ENCODE results near the gene CYP2A6.
"Not testable (repeated sequence)": the region's sequence is repeated elsewhere in the genome, so short reads cannot be mapped to it uniquely, and the experiment has no call there.

CYP2A6 gene

DNA sequence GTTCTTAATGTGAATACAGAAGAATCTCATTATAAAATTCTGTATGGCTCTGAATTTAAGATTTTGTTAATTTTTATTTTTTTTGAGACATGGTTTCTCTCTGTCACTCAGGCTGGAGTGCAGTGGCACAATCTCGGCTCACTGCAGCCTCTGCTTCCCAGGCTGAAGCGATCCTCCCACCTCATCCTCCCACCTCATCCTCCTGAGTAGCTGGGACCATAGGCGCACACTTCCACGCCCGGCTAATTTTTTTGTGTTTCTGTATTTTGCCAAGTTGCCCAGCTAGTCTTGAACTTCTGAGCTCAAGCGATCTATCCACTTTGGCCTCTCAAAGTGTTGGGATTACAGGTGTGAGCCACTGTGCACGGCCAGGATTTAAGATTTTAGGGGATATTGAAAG, 17.5 kb upstream of the CYP2A6 start:
- no peaks in the 10 kb centered on the region for H3K36me3 Mint-ChIP-seq (ENCODE audit: low read depth)
- H3K9me3 Mint-ChIP-seq = peaks cover 3% of the 10 kb centered on the region
- H3K4me1 Mint-ChIP-seq (ENCODE audit: low read depth) = no peaks in the 10 kb centered on the region
- H3K27me3 Mint-ChIP-seq = peaks cover 15% of the 10 kb centered on the region
- H3K4me3 Mint-ChIP-seq = no peak overlapping the region
- H3K27ac Mint-ChIP-seq = no peak overlapping the region

DNA sequence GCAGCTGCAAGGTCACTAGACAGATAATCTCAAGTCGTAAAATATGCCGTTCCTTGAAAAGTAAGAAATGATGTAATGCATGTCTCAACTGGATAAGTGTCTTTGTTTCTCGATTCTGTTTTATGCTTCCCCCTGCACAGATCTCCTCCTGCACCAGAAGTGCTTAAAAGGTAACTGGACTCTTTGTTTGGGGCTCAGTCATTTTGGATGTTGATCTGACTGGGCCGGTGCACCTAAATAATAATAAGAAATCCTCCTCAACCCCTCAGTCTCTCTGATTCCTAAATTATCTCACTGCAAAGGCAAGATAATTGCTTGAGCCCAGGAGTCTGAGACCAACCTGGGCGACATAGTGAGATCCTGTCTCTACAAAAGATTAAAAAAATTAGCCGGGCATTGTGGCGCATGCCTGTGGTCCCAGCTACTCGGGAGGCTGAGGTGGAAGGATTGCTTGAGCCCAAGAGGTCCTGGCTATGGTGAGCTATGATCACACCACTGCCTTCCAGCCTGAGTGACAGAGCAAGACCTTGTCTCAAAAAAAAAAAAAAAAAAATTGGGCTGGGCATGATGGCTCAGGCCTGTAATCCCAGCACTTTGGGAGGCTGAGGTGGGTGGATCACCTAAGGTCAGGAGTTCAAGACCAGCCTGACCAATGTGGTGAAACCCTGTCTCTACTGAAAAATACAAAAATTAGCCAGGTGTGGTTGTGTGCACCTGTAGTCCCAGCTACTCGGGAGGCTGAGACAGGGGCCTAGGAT, 14.7 kb upstream of the CYP2A6 start:
- H3K9me3 Mint-ChIP-seq; H3K4me1 Mint-ChIP-seq (ENCODE audit: low read depth); H3K36me3 Mint-ChIP-seq (ENCODE audit: low read depth); H3K27me3 Mint-ChIP-seq; H3K27ac Mint-ChIP-seq; H3K4me3 Mint-ChIP-seq: not testable (repeated sequence)

DNA sequence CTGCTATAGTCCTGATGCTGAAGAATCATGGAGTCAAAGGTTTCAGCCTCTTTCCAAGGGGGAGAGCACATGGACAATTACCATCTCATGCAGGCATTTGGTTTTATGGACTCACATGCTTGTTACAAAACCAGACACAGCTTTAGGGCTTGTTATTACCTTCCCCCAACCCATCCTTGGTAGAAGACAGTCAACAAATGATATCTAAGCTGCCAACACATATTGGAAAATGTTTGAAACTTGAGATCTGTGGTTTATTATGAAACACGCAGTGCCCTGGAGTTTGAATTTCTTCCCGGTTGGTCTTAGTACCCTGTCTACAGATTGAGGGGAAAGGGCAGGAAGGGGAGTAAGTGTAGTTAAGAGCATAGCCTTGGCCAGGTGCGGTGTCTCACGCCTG, 12.5 kb upstream of the CYP2A6 start:
- no peaks in the 10 kb centered on the region for H3K9me3 Mint-ChIP-seq
- H3K27ac Mint-ChIP-seq = no peak overlapping the region
- no peaks in the 10 kb centered on the region for H3K36me3 Mint-ChIP-seq (ENCODE audit: low read depth)
- no peak overlapping the region for H3K4me3 Mint-ChIP-seq
- H3K27me3 Mint-ChIP-seq = peaks cover 5% of the 10 kb centered on the region
- H3K4me1 Mint-ChIP-seq (ENCODE audit: low read depth) = no peaks in the 10 kb centered on the region

DNA sequence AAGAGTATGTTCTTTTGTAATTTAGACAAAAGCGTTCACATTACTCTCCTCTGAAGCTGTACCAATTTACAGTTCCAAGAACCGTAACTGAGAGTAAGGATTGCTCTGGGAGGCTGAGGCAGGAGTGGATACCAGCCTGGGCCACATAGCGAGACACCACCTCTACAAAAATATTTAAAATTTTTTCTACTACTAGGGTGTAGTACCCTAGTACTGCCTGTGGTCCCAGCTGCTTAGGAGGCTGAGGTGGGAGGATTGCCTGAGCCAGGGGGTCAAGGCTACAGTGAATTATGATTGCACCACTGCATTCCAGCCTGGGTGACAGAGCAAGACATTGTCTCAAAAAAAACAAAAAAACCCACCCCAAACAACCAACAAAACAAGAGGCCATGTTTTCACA, 12.1 kb upstream of the CYP2A6 start:
- no peak overlapping the region for H3K27ac Mint-ChIP-seq
- H3K36me3 Mint-ChIP-seq (ENCODE audit: low read depth) = no peaks in the 10 kb centered on the region
- no peaks in the 10 kb centered on the region for H3K4me1 Mint-ChIP-seq (ENCODE audit: low read depth)
- H3K27me3 Mint-ChIP-seq = peaks cover 5% of the 10 kb centered on the region
- H3K4me3 Mint-ChIP-seq = no peak overlapping the region
- no peaks in the 10 kb centered on the region for H3K9me3 Mint-ChIP-seq

DNA sequence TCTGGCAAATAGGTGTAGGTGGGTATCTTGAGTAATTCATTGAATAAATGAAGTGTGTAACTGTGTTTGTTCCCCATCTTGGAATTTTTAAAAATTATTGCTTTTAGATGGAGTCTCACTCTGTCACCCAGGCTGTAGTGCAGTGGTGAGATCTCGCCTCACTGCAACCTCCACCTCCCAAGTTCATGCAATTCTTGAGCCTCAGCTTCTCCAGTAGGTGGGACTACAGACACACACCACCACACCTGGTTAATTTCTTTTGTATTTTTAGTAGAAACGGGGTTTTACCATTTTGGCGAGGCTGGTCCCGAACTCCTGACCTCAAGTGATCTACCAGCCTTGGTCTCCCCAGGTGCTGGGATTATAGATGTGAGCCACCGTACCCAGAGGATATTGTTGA, 7.9 kb upstream of the CYP2A6 start:
- Mint-ChIP-seq H3K36me3 (ENCODE audit: low read depth) (no peaks in the 10 kb centered on the region), H3K27me3 (no peaks in the 10 kb centered on the region), H3K4me1 (ENCODE audit: low read depth) (no peaks in the 10 kb centered on the region), H3K9me3 (no peaks in the 10 kb centered on the region), H3K27ac (no peak overlapping the region), H3K4me3 (no peak overlapping the region)

DNA sequence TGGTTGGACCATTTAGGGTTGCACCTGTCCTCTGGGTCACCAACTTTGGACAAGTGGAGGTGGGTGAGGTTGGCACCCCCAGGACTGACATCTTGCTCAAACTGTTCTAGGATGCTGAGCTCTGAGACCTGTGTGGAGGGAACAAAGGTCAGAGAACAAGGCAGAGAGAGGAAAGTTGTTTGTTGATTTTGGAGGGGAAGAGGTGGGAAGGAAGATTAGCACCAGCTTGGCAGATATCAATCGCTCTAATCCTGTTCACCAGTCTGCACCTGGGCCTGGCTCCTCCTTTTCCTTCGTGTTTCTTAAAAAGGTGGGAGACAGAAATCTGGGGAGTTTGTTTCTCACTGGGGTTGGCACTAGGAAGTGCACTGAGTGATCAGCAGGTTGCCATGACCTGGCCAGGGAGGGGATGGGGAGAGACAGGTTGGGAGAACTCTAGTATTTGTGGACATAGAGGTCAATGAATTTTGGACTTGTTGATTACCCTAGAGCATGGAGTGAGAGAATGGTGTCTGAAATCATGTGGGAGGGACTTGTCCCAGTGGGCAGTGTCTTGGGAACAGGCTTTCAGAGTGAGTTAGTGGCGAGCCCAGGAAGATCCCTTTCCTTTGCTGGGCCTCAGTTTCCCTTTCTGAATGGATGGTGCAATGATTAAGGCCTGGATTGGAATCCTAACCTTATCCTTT, 2.4 kb upstream of the CYP2A6 start:
- H3K27ac Mint-ChIP-seq; H3K4me1 Mint-ChIP-seq (ENCODE audit: low read depth); H3K36me3 Mint-ChIP-seq (ENCODE audit: low read depth); H3K9me3 Mint-ChIP-seq; H3K4me3 Mint-ChIP-seq: not testable (repeated sequence)
- H3K27me3 Mint-ChIP-seq = peaks cover 20% of the 10 kb centered on the region

DNA sequence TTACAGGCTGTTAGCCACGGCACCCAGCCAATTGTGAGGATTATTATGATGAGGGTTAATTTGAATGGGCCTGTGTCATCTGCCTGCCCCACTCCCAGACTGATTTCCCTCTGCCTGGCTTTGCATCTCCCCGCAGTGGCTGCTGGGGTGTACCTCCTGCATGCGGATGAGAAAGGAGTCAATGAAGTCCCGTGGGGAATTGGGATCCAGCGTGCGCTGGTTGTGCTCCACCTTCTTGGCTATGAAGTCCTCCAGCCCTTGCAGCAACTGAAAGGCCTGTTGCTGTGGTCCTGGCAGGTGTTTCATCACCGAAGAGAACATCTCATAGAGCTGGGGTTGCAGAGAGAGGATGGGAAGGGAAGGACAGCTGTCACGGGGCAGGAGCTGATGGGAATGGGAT, 3.5 kb downstream of the CYP2A6 start:
- not testable (repeated sequence) for H3K27ac Mint-ChIP-seq, H3K4me3 Mint-ChIP-seq
- peaks cover 28% of the 10 kb centered on the region for H3K27me3 Mint-ChIP-seq

DNA sequence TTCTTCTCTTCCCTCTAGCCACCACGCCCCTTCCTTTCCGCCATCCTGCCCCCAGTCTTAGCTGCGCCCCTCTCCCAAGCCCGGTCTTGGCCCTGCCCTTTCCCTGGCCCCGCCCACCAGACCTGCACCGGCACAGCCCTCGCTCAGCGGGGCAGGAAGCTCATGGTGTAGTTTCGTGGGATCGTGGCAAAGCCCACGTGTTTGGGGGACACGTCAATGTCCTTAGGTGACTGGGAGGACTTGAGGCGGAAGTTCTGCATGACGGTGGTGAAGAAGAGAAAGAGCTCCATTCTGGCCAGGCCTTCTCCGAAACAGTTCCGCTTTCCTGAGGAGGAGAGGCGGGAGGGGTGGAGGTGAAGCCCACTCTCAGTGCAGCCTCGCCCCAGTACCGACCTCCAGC, 6.6 kb downstream of the CYP2A6 start:
- H3K27ac Mint-ChIP-seq = peak overlapping the region; percentile 81
- H3K4me1 Mint-ChIP-seq (ENCODE audit: low read depth) = peaks cover 19% of the 10 kb centered on the region
- H3K4me3 Mint-ChIP-seq = peak overlapping the region; percentile 66
- not testable (repeated sequence) for H3K36me3 Mint-ChIP-seq (ENCODE audit: low read depth); H3K9me3 Mint-ChIP-seq
- peaks cover 16% of the 10 kb centered on the region for H3K27me3 Mint-ChIP-seq

More for the DNA sequence above, 3.5 kb downstream of the CYP2A6 start:
- peaks cover 19% of the 10 kb centered on the region for H3K4me1 Mint-ChIP-seq (ENCODE audit: low read depth)
- H3K36me3 Mint-ChIP-seq (ENCODE audit: low read depth); H3K9me3 Mint-ChIP-seq: not testable (repeated sequence)

DNA sequence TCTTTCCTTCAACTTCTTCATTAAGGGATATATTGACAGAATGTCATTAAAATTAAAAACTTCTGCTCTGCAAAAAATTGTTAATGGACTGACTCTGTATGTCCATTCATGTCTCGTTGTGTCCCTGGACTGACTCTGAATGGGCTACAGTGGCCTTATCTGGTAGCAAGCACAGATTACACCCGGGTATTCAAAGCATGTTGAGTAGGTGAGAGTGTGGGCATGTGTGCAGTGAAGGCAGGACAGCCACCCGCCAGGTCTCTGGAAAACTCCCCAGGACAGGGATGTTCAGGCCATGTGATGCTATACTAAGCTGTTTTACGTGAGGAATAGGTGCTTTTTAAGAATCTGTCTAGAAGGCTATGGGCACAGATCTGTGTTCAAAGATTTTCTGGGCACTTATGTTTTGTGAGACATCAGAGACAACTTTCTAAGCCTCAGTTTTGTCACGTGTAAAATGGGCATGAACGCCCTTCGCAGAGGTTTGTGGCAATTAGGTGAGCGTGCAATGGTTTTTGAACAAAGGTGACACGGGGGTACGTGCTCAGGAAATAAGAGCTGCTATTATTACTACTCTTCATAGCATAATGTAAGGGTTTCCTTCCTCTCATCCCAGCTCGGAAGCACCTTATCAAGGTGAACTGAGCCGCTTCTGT, 7.1 kb downstream of the CYP2A6 start:
- not testable (repeated sequence) for H3K36me3 Mint-ChIP-seq (ENCODE audit: low read depth); H3K9me3 Mint-ChIP-seq
- Mint-ChIP-seq H3K4me1 (ENCODE audit: low read depth) (peaks cover 19% of the 10 kb centered on the region), H3K4me3 (peak overlapping the region; percentile 66), H3K27me3 (peaks cover 14% of the 10 kb centered on the region), H3K27ac (peak overlapping the region; percentile 81)

DNA sequence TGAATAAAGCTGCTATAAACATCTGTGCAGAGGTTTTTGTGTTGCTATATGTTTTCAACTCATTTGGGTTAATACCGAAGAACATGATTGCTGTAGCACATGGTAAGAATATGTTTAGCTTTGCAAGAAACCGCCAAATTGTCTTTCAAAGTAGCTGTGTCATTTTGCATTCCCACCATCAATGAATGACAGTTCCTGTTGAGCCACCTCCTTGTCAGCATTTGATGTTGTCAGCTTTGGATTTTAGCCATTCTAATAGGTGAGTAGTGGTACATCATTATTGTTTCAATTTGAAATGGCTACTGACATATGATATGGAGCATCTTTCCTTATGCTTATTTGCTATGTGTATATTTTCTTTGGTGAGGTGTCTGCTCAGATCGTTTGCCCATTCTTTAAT, 8.2 kb downstream of the CYP2A6 start:
- not testable (repeated sequence) for H3K27ac Mint-ChIP-seq; H3K9me3 Mint-ChIP-seq; H3K27me3 Mint-ChIP-seq; H3K36me3 Mint-ChIP-seq (ENCODE audit: low read depth); H3K4me3 Mint-ChIP-seq
- peaks cover 14% of the 10 kb centered on the region for H3K4me1 Mint-ChIP-seq (ENCODE audit: low read depth)

DNA sequence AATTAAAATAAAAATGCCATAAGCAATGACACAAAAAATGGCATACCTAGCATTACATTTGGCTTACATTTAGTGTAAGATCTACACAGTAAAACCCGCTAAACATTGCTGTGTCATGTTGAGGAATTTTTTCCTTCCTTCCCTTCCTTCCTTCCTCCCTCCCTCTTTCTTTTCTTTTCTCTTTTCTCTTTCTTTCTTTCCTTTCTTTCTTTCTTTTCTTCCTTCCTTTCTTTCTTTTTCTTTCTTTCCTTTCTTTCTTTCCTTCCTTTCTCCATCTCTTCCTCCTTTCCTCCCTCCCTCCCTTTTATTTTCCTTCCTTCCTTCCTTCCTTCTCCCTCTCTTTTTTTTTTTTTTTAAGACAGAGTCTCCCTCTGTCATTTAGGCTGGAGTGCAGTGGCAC, 11.8 kb downstream of the CYP2A6 start:
- not testable (repeated sequence) for H3K9me3 Mint-ChIP-seq; H3K4me3 Mint-ChIP-seq; H3K27ac Mint-ChIP-seq; H3K36me3 Mint-ChIP-seq (ENCODE audit: low read depth); H3K27me3 Mint-ChIP-seq
- H3K4me1 Mint-ChIP-seq (ENCODE audit: low read depth) = peaks cover 10% of the 10 kb centered on the region

DNA sequence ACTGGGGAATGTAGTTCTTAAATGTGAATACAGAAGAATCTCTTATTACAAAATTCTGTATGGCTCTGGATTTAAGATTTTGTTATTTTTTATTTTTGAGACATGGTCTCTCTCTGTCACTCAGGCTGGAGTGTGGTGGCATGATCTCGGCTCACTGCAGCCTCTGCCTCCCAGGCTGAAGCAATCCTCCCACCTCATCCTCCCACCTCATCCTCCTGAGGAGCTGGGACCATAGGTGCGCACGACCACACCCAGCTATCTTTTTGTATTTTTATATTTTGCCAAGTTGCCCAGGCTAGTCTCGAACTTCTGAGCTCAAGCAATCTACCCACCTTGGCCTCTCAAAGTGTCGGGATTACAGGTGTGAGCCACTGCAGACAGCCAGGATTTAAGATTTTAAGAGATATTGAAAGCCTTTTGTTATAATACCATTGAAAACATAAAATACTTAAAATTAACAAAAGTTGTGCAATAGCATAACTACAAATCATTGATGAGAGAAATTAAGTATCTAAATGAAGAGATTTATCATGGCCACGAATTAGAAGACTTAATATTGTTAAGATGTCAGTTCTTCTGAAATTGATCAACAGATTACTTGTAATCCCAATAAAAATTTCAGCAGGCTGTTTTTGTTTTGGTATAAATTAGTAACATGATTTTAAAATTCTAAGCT, 13.4 kb downstream of the CYP2A6 start:
- Mint-ChIP-seq H3K27ac (no peak overlapping the region), H3K27me3 (no peaks in the 10 kb centered on the region), H3K36me3 (ENCODE audit: low read depth) (no peaks in the 10 kb centered on the region), H3K9me3 (no peaks in the 10 kb centered on the region), H3K4me1 (ENCODE audit: low read depth) (peaks cover 10% of the 10 kb centered on the region), H3K4me3 (no peak overlapping the region)

DNA sequence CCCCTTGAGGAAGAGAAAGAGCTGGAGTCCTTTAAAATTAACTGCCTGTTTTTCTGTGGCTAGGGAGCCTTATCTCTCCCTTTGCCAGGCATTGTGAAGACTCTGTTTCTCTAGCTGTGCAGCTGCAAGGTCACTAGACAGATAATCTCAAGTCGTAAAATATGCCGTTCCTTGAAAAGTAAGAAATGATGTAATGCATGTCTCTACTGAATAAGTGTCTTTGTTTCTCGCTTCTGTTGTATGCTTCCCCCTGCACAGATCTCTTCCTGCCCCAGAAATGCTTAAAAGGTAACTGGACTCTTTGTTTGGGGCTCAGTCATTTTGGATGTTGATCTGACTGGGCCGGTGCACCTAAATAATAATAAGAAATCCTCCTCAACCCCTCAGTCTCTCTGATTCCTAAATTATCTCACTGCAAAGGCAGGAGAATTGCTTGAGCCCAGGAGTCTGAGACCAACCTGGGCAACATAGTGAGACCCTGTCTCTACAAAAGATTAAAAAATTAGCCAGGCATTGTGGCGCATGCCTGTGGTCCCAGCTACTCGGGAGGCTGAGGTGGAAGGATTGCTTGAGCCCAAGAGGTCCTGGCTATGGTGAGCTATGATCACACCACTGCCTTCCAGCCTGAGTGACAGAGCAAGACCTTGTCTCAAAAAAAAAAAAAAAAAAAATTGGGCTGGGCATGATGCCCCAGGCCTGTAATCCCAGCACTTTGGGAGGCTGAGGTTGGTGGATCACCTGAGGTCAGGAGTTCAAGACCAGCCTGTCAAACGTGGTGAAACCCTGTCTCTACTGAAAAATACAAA, 16.3 kb downstream of the CYP2A6 start:
- H3K36me3 Mint-ChIP-seq (ENCODE audit: low read depth); H3K4me3 Mint-ChIP-seq; H3K27me3 Mint-ChIP-seq; H3K9me3 Mint-ChIP-seq; H3K27ac Mint-ChIP-seq: not testable (repeated sequence)
- H3K4me1 Mint-ChIP-seq (ENCODE audit: low read depth) = peaks cover 10% of the 10 kb centered on the region

DNA sequence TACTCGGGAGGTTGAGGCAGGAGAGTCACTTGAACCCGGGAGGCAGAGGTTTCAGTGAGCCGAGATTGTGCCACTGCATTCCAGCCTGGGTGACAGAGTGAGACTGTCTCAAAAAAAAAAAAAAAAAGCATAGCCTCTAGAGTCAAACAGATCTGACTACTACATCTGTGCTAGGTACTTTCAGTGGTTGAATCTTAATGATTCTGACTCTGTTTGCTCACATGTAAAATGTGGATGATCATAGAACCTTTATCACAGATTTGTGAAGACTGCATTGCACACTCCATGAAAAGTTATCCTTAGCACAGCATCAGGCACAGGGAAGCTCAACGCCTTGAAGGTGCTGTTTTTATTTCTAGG, 17.8 kb downstream of the CYP2A6 start:
- H3K36me3 Mint-ChIP-seq (ENCODE audit: low read depth); H3K4me3 Mint-ChIP-seq; H3K9me3 Mint-ChIP-seq; H3K27ac Mint-ChIP-seq; H3K27me3 Mint-ChIP-seq: not testable (repeated sequence)
- H3K4me1 Mint-ChIP-seq (ENCODE audit: low read depth) = peaks cover 11% of the 10 kb centered on the region
